ENCODE results near the gene TMEM59L. TPM values are rescaled to one million over a fixed set of nuclear protein-coding genes. Genes with fewer than 3 reads are reported as not detected.

TMEM59L gene
- polyA plus RNA-seq, 1 of the 3 experiments (the other 2 are of a cell fraction) = 9.6 TPM

GRCh38 chr19:18647371-18647767, 34.7 kb downstream of the TMEM59L start:
- CTCF ChIA-PET = interaction anchor here (1.1 to 2.0 kb wide), 2 partner anchors 53 to 200 kb away, joined by 3 to 5 read pairs; no protein-coding TSS in a partner anchor
- H3K79me2 ChIP-seq (ENCODE audit: insufficient read depth) = peaks cover 19% of the 10 kb centered on the region; the same call in 1 of the 2 replicates
- POLR2A ChIA-PET = no interaction called here

More at GRCh38 chr19:18647371-18647767, 34.7 kb downstream of the TMEM59L start:
- Histone ChIP-seq H2AFZ (ENCODE audit: low read depth) (no peak overlapping the region), H4K20me1 (ENCODE audit: insufficient read depth) (0 out of 2 replicates have a peak, but pooled peaks cover 3% of the 10 kb centered on the region), H3K36me3 (replicated peaks in 1 of 2; ENCODE audit: control insufficient read depth in 1 of 2, insufficient read depth in 2 of 2, low read length in 1 of 2) (no peaks in the 10 kb centered on the region), H3K9me3 (no peaks in the 10 kb centered on the region), H3K4me3 (ENCODE audit: low read depth in 2 of 2, low read length in 1 of 2) (no peak overlapping the region), H3F3A (replicated peaks; ENCODE audit: insufficient read depth) (no peaks in the 10 kb centered on the region), H3K27me3 (ENCODE audit: insufficient read depth) (no peaks in the 10 kb centered on the region), H3K9ac (no peak overlapping the region), H3K9me2 (no peaks in the 10 kb centered on the region), H3K4me2 (no peak overlapping the region), H3K4me1 (ENCODE audit: control insufficient read depth in 1 of 2, insufficient read depth in 2 of 2, low read depth in 1 of 2, low read length in 1 of 2) (peaks cover 0 to 6% of the 10 kb centered on the region in 2 experiments; a peak in 1 of 4 replicates), H3K27ac (ENCODE audit: low read depth in 2 of 2, low read length in 1 of 2) (no peak overlapping the region)
- TF ChIP-seq EZH2phosphoT487 (IDR thresholded peaks at IDR 0.05; ENCODE audit: borderline replicate concordance, low read depth) = no peak
- TF ChIP-seq JUND (IDR thresholded peaks at IDR 0.05) = no peak
- TF ChIP-seq IRF3 (IDR thresholded peaks at IDR 0.05; ENCODE audit: low read depth, low read length) = no peak
- TF ChIP-seq POLR2AphosphoS5 (IDR thresholded peaks at IDR 0.05; ENCODE audit: low read depth, low read length) = no peak
- TF ChIP-seq REST (IDR thresholded peaks at IDR 0.05; ENCODE audit: low read depth, low read length) = no peak
- TF ChIP-seq GABPA (IDR thresholded peaks at IDR 0.05; ENCODE audit: low read depth) = no peak
- TF ChIP-seq FOXJ3 (CRISPR knock-in tag; IDR thresholded peaks at IDR 0.05) = no peak
- TF ChIP-seq SMC3 (IDR thresholded peaks at IDR 0.05; ENCODE audit: low read depth, low read length) = no peak
- no peak for TF ChIP-seq MXI1 (IDR thresholded peaks at IDR 0.05; ENCODE audit: low read depth, low read length)
- no peak for TF ChIP-seq FOXM1 (IDR thresholded peaks at IDR 0.05; ENCODE audit: low read depth)
- TF ChIP-seq, protein P1, sequence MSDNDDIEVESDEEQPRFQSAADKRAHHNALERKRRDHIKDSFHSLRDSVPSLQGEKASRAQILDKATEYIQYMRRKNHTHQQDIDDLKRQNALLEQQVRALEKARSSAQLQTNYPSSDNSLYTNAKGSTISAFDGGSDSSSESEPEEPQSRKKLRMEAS (IDR thresholded peaks at IDR 0.05; ENCODE audit: low read depth) = no peak
- TF ChIP-seq SIN3A (IDR thresholded peaks at IDR 0.05; ENCODE audit: borderline replicate concordance, low read depth, low read length) = no peak
- no peak for TF ChIP-seq RFX5 (IDR thresholded peaks at IDR 0.05; ENCODE audit: low read length)
- TF ChIP-seq TEAD4 (IDR thresholded peaks at IDR 0.05; ENCODE audit: borderline replicate concordance, insufficient read depth) = no peak
- no peak for TF ChIP-seq USF2 (IDR thresholded peaks at IDR 0.05; ENCODE audit: borderline replicate concordance, low read depth, low read length)
- TF ChIP-seq RCOR1 (IDR thresholded peaks at IDR 0.05; ENCODE audit: low read length) = no peak
- TF ChIP-seq TAF1 (IDR thresholded peaks at IDR 0.05; ENCODE audit: borderline replicate concordance, low read depth, low read length) = no peak
- TF ChIP-seq, protein P2, sequence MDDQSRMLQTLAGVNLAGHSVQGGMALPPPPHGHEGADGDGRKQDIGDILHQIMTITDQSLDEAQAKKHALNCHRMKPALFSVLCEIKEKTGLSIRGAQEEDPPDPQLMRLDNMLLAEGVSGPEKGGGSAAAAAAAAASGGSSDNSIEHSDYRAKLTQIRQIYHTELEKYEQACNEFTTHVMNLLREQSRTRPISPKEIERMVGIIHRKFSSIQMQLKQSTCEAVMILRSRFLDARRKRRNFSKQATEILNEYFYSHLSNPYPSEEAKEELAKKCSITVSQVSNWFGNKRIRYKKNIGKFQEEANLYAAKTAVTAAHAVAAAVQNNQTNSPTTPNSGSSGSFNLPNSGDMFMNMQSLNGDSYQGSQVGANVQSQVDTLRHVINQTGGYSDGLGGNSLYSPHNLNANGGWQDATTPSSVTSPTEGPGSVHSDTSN (IDR thresholded peaks at IDR 0.05) = no peak
- 85% methylated on average over 1 of the region's 1 CpG for WGBS (ENCODE audit: low lambda C conversion rate)
- DNase-seq = no peak

Measured in SK-N-SH (cell line).